ENCODE measurements around the gene CAMK1D. TPM values are rescaled to one million over a fixed set of nuclear protein-coding genes. Genes with fewer than 3 reads are reported as not detected.

The CAMK1D gene
- total RNA-seq, 2 donors from 2014 or later = 4.5 to 7.8 TPM

DNA sequence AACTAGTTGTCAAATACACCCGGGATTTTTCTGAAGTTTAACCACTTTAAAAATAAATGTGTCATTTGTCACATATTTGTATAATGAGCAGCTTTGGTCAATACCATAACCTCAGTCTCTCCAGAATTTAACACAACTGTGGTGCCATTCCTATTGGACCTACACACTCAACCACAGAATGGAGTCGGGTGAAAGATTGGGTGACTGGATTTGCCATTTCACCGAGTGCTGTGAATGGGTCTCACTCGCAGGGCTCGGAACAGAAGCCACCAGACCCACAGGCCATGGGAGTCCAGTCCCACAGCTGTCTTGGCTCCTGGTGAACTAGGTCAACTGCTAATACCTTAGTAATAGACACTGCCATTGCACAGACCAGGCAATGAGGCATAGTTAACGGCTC lies 353.8 kb downstream of the CAMK1D start:
- peaks cover 5% of the 10 kb centered on the region for H3K4me1 ChIP-seq (ENCODE audit: control insufficient read depth, insufficient read depth, low read length)
- Mint-ChIP-seq H3K27me3 (ENCODE audit: insufficient read depth) (no peaks in the 10 kb centered on the region), H3K36me3 (ENCODE audit: low read depth) (no peaks in the 10 kb centered on the region), H3K27ac (no peak overlapping the region), H3K9me3 (no peaks in the 10 kb centered on the region), H3K4me1 (peaks cover 11% of the 10 kb centered on the region), H3K4me3 (no peak overlapping the region)
- H3K36me3 ChIP-seq (ENCODE audit: control insufficient read depth, insufficient read depth, low read length) = no peaks in the 10 kb centered on the region
- no peak overlapping the region for H3K4me3 ChIP-seq (ENCODE audit: low read length)
- no peak overlapping the region for H3K9ac ChIP-seq (ENCODE audit: extremely low read depth, low read length, poor library complexity, severe bottlenecking)
- TF ChIP-seq, protein P1, sequence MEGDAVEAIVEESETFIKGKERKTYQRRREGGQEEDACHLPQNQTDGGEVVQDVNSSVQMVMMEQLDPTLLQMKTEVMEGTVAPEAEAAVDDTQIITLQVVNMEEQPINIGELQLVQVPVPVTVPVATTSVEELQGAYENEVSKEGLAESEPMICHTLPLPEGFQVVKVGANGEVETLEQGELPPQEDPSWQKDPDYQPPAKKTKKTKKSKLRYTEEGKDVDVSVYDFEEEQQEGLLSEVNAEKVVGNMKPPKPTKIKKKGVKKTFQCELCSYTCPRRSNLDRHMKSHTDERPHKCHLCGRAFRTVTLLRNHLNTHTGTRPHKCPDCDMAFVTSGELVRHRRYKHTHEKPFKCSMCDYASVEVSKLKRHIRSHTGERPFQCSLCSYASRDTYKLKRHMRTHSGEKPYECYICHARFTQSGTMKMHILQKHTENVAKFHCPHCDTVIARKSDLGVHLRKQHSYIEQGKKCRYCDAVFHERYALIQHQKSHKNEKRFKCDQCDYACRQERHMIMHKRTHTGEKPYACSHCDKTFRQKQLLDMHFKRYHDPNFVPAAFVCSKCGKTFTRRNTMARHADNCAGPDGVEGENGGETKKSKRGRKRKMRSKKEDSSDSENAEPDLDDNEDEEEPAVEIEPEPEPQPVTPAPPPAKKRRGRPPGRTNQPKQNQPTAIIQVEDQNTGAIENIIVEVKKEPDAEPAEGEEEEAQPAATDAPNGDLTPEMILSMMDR (conservative IDR thresholded peaks at IDR 0.05) = no peak
- H3K27me3 ChIP-seq (ENCODE audit: control insufficient read depth, insufficient read depth, low read length, poor library complexity, severe bottlenecking) = no peaks in the 10 kb centered on the region
- 92 to 96% methylated on average over 5 to 6 of the region's 6 CpGs for WGBS, 2 experiments (ENCODE audit: insufficient coverage in 1 of 2, insufficient read length in 1 of 2)
- H3K9me3 ChIP-seq (ENCODE audit: control insufficient read depth, low read length) = no peaks in the 10 kb centered on the region
- H3K27ac ChIP-seq (ENCODE audit: low read depth, low read length) = no peak overlapping the region
- DNase-seq = no peak

DNA sequence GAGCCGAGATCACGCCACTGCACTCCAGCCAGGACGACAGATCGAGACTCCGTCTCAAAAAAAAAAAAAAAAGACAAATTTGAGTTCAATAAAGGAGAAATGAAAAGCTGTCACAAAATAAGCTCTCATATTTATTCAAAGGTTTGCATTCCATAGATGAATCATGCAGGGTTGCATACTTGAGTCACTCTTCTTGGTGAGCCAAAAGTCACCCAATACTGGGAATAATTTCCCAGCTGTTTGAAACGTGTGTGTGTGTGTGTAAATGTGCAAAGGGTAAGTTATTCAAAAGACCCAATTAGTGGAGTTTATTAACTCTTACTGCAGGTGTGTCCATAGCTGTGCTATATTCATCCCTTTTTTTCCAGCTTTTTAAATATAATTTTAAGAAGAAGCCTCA lies 354.5 kb downstream of the CAMK1D start:
- Mint-ChIP-seq H3K4me1 (peaks cover 11% of the 10 kb centered on the region), H3K27me3 (ENCODE audit: insufficient read depth) (peaks cover 4% of the 10 kb centered on the region), H3K9me3 (no peaks in the 10 kb centered on the region), H3K27ac (no peak overlapping the region), H3K4me3 (no peak overlapping the region), H3K36me3 (ENCODE audit: low read depth) (no peaks in the 10 kb centered on the region)
- DNase-seq = no peak
- Histone ChIP-seq H3K27me3 (ENCODE audit: control insufficient read depth, insufficient read depth, low read length, poor library complexity, severe bottlenecking) (no peaks in the 10 kb centered on the region), H3K4me1 (ENCODE audit: control insufficient read depth, insufficient read depth, low read length) (peaks cover 5% of the 10 kb centered on the region), H3K9ac (ENCODE audit: extremely low read depth, low read length, poor library complexity, severe bottlenecking) (no peak overlapping the region), H3K4me3 (ENCODE audit: low read length) (no peak overlapping the region), H3K36me3 (ENCODE audit: control insufficient read depth, insufficient read depth, low read length) (no peaks in the 10 kb centered on the region), H3K27ac (ENCODE audit: low read depth, low read length) (no peak overlapping the region), H3K9me3 (ENCODE audit: control insufficient read depth, low read length) (no peaks in the 10 kb centered on the region)
- WGBS, 2 experiments (ENCODE audit: insufficient coverage in 1 of 2, insufficient read length in 1 of 2) = 89 to 90% methylated on average over 6 of the region's 6 CpGs
- TF ChIP-seq, protein P1 (conservative IDR thresholded peaks at IDR 0.05) = no peak

DNA sequence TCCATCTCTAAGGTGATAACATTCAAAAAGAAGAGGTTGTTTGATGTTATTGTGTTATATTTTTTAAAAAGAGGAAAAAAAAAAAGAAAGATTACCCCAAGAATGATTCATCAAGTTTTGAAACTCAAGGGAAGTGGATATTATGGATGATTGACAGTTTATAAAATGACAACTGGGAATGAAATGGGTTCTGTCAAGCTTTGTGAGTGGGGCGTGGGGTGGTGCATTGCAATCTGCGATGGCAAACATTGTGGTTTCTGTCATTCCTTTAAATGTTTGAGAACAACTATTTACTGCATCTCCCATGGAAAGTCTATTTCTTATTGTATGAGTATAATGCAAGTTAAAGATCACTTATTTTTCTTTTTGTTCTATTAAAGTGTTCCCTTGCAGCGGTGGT lies 355.1 kb downstream of the CAMK1D start:
- Mint-ChIP-seq H3K9me3 (no peaks in the 10 kb centered on the region), H3K27me3 (ENCODE audit: insufficient read depth) (peaks cover 4% of the 10 kb centered on the region), H3K4me1 (peaks cover 11% of the 10 kb centered on the region), H3K36me3 (ENCODE audit: low read depth) (no peaks in the 10 kb centered on the region), H3K4me3 (no peak overlapping the region), H3K27ac (no peak overlapping the region)
- TF ChIP-seq, protein P1 (conservative IDR thresholded peaks at IDR 0.05) = no peak
- Histone ChIP-seq H3K27me3 (ENCODE audit: control insufficient read depth, insufficient read depth, low read length, poor library complexity, severe bottlenecking) (no peaks in the 10 kb centered on the region), H3K27ac (ENCODE audit: low read depth, low read length) (no peak overlapping the region), H3K4me3 (ENCODE audit: low read length) (no peak overlapping the region), H3K9ac (ENCODE audit: extremely low read depth, low read length, poor library complexity, severe bottlenecking) (no peak overlapping the region), H3K9me3 (ENCODE audit: control insufficient read depth, low read length) (no peaks in the 10 kb centered on the region), H3K36me3 (ENCODE audit: control insufficient read depth, insufficient read depth, low read length) (no peaks in the 10 kb centered on the region), H3K4me1 (ENCODE audit: control insufficient read depth, insufficient read depth, low read length) (peaks cover 5% of the 10 kb centered on the region)
- DNase-seq = no peak
- WGBS, 2 experiments (ENCODE audit: insufficient coverage in 1 of 2, insufficient read length in 1 of 2) = 76 to 95% methylated on average over 2 to 3 of the region's 3 CpGs

Measured in endodermal cell (in vitro differentiated cells).